Spleen (tissue), 7 donors: ENCODE measurements around the gene HOXA6.

Experiments used
- CTCF ChIP-seq, 11 experiments: fragments of 200-600 bp in 7 of 11; fragments of 450-650 bp in 4 of 11; sonication (generic) in 4 of 11; IDR thresholded peaks in 8 of 11; conservative IDR thresholded peaks in 3 of 11; 1 replicate in 7 of 11; 2 replicates in 4 of 11; pipeline versions ENCODE4 v1.4.0 to v1.8.0; 2016 to 2021; ENCODE audit warnings: antibody characterized with exemption in 11 of 11, inconsistent platforms in 4 of 11, mild to moderate bottlenecking in 1 of 11
- POLR2A ChIP-seq, 3 donors: fragments of 450-650 bp; IDR thresholded peaks; one replicate each; pipeline ENCODE4 v1.5.1; 2017; ENCODE audit warnings: antibody characterized with exemption in 3 of 3, mild to moderate bottlenecking in 1 of 3
- donor health status: DM: no; HTN: no; CAD: no; lungs with moderate emphysema.
- donor health status: DM: no; HTN: no; CAD: no.
- donor health status: DM: no; HTN: no; CAD: no.

GRCh38 chr7:27153526-27153925 is 6.0 kb upstream of the HOXA6 start:
- TF ChIP-seq CTCF (IDR thresholded peaks at IDR 0.05 in 8 of 11, conservative IDR thresholded peaks at IDR 0.05 in 3 of 11): no peak
- no peak for TF ChIP-seq POLR2A (IDR thresholded peaks at IDR 0.05)
